Endothelial cell of umbilical vein (primary cell): Measurements from ENCODE around the gene NCEH1. TPM values are rescaled to one million over a fixed set of nuclear protein-coding genes. Genes with fewer than 3 reads are reported as not detected.

Experiments used
- BruUV-seq: library from RNA; stranded (reverse); fragments of 400-500 nt; replicated peaks from 2 replicates; lab custom pipeline; 2021; lab: Mats Ljungman, UMichigan
- CTCF ChIA-PET: fragments of 300-600, 350-600 bp; sonication (Branson Sonifier 250); formaldehyde crosslinking; loops from one replicate; lab custom pipeline; 2021; ENCODE audit warnings: antibody characterized with exemption, inconsistent platforms; lab: Charles Lee
- POLR2A ChIA-PET: fragments of 300-600, 350-600 bp; sonication (Branson Sonifier 250); formaldehyde crosslinking; loops from one replicate; lab custom pipeline; 2021; ENCODE audit warnings: antibody characterized with exemption, inconsistent platforms; lab: Charles Lee
- DNase-seq: peaks from one replicate; pipeline ENCODE4 v3.0.0-alpha.2; 2011; ENCODE audit warnings: low read depth, low spot score
- FAIRE-seq: peaks from 2 replicates; lab custom pipeline; 2011; peaks lifted over from hg19 to GRCh38; lab: Jason Lieb, UNC
- H2AFZ ChIP-seq: 2 replicates; pipeline ENCODE4 v1.6.0; 2012; ENCODE audit warnings: low read depth, low read length, control low read depth, inconsistent platforms
- H3K27ac ChIP-seq: 2 replicates; pipeline ENCODE4 v1.5.1; 2011; ENCODE audit warnings: low read depth, mild to moderate bottlenecking, control low read depth, low read length, moderate library complexity; ENCODE audit not compliant: insufficient read depth
- H3K27me3 ChIP-seq, 2 experiments: 2 replicates each; pipeline versions ENCODE4 v1.6.0 to v1.6.1; 2011; ENCODE audit warnings: low read length in 2 of 2, mixed read lengths in 1 of 2; ENCODE audit not compliant: control insufficient read depth in 2 of 2, insufficient read depth in 2 of 2
- H3K36me3 ChIP-seq, 2 experiments: 2 replicates in 1 of 2; 3 replicates in 1 of 2; pipeline ENCODE4 v1.5.1; 2011; ENCODE audit warnings: low read length in 2 of 2, mild to moderate bottlenecking in 1 of 2, moderate library complexity in 1 of 2; ENCODE audit not compliant: control insufficient read depth in 2 of 2, insufficient read depth in 2 of 2; ENCODE audit errors: extremely low read depth in 1 of 2
- H3K4me1 ChIP-seq: 3 replicates; pipeline ENCODE4 v1.5.1; 2011; ENCODE audit warnings: mild to moderate bottlenecking, low read length; ENCODE audit not compliant: control insufficient read depth, insufficient read depth; ENCODE audit errors: extremely low read depth
- H3K4me2 ChIP-seq: 2 replicates; pipeline ENCODE4 v1.6.1; 2011; ENCODE audit warnings: low read length, control low read depth, mixed read lengths; ENCODE audit not compliant: insufficient read depth
- H3K4me3 ChIP-seq, 3 experiments: fragments of 200-600 bp in 1 of 3; sonication (generic), shearing (Covaris generic) in 1 of 3; replicated peaks in 1 of 3; 2 replicates each; pipeline ENCODE4 v1.5.1; 2011 to 2016; ENCODE audit warnings: control low read depth in 3 of 3, low read length in 3 of 3, mild to moderate bottlenecking in 2 of 3, inconsistent platforms in 1 of 3, low read depth in 1 of 3, moderate library complexity in 1 of 3; ENCODE audit not compliant: insufficient read depth in 1 of 3
- H3K79me2 ChIP-seq: 2 replicates; pipeline ENCODE4 v1.6.0; 2012; ENCODE audit warnings: low read length, inconsistent platforms; ENCODE audit not compliant: control insufficient read depth, insufficient read depth
- H3K9ac ChIP-seq: replicated peaks from 2 replicates; pipeline ENCODE3; 2011; ENCODE audit warnings: low read length, control low read depth; ENCODE audit not compliant: insufficient read depth; ENCODE audit errors: extremely low read depth
- H3K9me1 ChIP-seq: replicated peaks from 3 replicates; pipeline ENCODE4 v1.6.0; 2011; ENCODE audit warnings: mild to moderate bottlenecking, low read length; ENCODE audit not compliant: control insufficient read depth, insufficient read depth; ENCODE audit errors: extremely low read depth
- H3K9me3 ChIP-seq: replicated peaks from 2 replicates; pipeline ENCODE4 v1.5.1; 2012; ENCODE audit warnings: low read length, inconsistent platforms; ENCODE audit not compliant: control insufficient read depth, insufficient read depth
- H4K20me1 ChIP-seq: replicated peaks from 2 replicates; pipeline ENCODE3; 2011; ENCODE audit warnings: mild to moderate bottlenecking, low read length; ENCODE audit not compliant: control insufficient read depth, insufficient read depth; ENCODE audit errors: extremely low read depth
- CTCF ChIP-seq, 2 donors: IDR thresholded peaks; 1 replicate in 1 of 2; 2 replicates in 1 of 2; pipeline ENCODE4 v1.5.1; 2011; ENCODE audit warnings: low read length in 2 of 2, mild to moderate bottlenecking in 2 of 2, moderate library complexity in 2 of 2, control low read depth in 1 of 2, inconsistent platforms in 1 of 2, low read depth in 1 of 2; ENCODE audit not compliant: insufficient read depth in 1 of 2; ENCODE audit errors: extremely low read depth in 1 of 2
- EZH2 ChIP-seq: IDR thresholded peaks from 2 replicates; pipeline ENCODE4 v1.6.1; 2012; ENCODE audit warnings: borderline replicate concordance, low read depth, mild to moderate bottlenecking, moderate library complexity, low read length, inconsistent platforms; ENCODE audit not compliant: severe bottlenecking
- FOS ChIP-seq: IDR thresholded peaks from 2 replicates; pipeline ENCODE4 v1.6.1; 2011; ENCODE audit warnings: mild to moderate bottlenecking, low read length, moderate library complexity, borderline replicate concordance; ENCODE audit not compliant: insufficient read depth
- GATA2 ChIP-seq: IDR thresholded peaks from 2 replicates; pipeline ENCODE4 v1.7.0; 2011; ENCODE audit warnings: low read depth, mild to moderate bottlenecking, moderate library complexity, mixed read lengths, low read length; ENCODE audit not compliant: insufficient read length, insufficient read depth
- JUN ChIP-seq: IDR thresholded peaks from 2 replicates; pipeline ENCODE4 v1.6.1; 2011; ENCODE audit warnings: borderline replicate concordance, low read depth; ENCODE audit not compliant: insufficient read length, insufficient read depth
- MAX ChIP-seq: IDR thresholded peaks from 2 replicates; pipeline ENCODE4 v1.6.1; 2011; ENCODE audit not compliant: insufficient read depth, insufficient read length
- MYC ChIP-seq: IDR thresholded peaks from one replicate; pipeline ENCODE4 v1.6.1; 2011; ENCODE audit warnings: mild to moderate bottlenecking, low read depth, low read length
- POLR2A ChIP-seq: IDR thresholded peaks from 2 replicates; pipeline ENCODE4 v1.6.1; 2012; ENCODE audit warnings: low read depth, mild to moderate bottlenecking, control low read depth, low read length
- POLR2AphosphoS5 ChIP-seq: IDR thresholded peaks from 2 replicates; pipeline ENCODE4 v1.6.1; 2012; ENCODE audit warnings: low read depth, mild to moderate bottlenecking, control low read depth, low read length, moderate library complexity; ENCODE audit not compliant: insufficient read depth
- dilution Hi-C: fragments of 300-500 bp; cut with MboI; formaldehyde crosslinking; loops from one replicate; pipeline ENCODE4 v1.15.0; 2019; ENCODE audit warnings: low sequenced_read_pairs; ENCODE audit not compliant: extremely low pct_ligation_motif_present
- intact Hi-C: fragments of 100-400 bp; cut with micrococcal nuclease; formaldehyde crosslinking; loops from one replicate; pipeline ENCODE4 v1.10.0; 2022
- polyA plus RNA-seq, 4 experiments: library from polyadenylated mRNA; depleted of rRNA in 3 of 4; stranded (reverse) in 3 of 4; unstranded in 1 of 4; fragments of >200 nt; gene quantifications; 2 replicates each; pipeline versions ENCODE4 v1.2.1 to v1.2.3, GENCODE V29; 2011 to 2012; ENCODE audit warnings: missing spikeins in 1 of 4
- total RNA-seq: library from RNA; stranded (reverse); gene quantifications from 2 replicates; pipeline ENCODE4 v1.2.3, GENCODE V29; 2021

The NCEH1 gene
- total and polyA plus RNA-seq, 2 donors (not counting 3 experiments of a cell fraction or from before 2014, with no cell fraction given): 10.0 to 20.3 TPM

- no peaks in the 10 kb centered on the region for H3K4me1 ChIP-seq
- no peak overlapping the region for H3K9ac ChIP-seq
- no peaks in the 10 kb centered on the region for H3K79me2 ChIP-seq
- H2AFZ ChIP-seq: no peak overlapping the region
- no TSS peak for BruUV-seq
- no peaks in the 10 kb centered on the region for H3K9me3 ChIP-seq
- CTCF ChIA-PET: interaction anchor here (1.4 to 3.3 kb wide), 3 partner anchors 9 to 18 kb away, joined by 4 to 25 read pairs (median 9); no protein-coding TSS in a partner anchor
- DNase-seq (no peak), FAIRE-seq (no peak)
- H3K27me3 ChIP-seq: no peaks in the 10 kb centered on the region
- H3K36me3 ChIP-seq: no peaks in the 10 kb centered on the region
- POLR2A ChIA-PET: no interaction called here
- H3K4me3 ChIP-seq: no peak overlapping the region
- dilution Hi-C loops: no loop called here
- TF ChIP-seq MAX: no peak
- TF ChIP-seq MYC: no peak
- TF ChIP-seq JUN: no peak
- no peak for TF ChIP-seq FOS
- no peak for TF ChIP-seq POLR2AphosphoS5
- TF ChIP-seq GATA2: no peak
- TF ChIP-seq EZH2: no peak
- TF ChIP-seq CTCF (IDR thresholded peaks at IDR 0.05; ENCODE audit: extremely low read depth in 1 of 2, insufficient read depth in 1 of 2, low read depth in 1 of 2, low read length in 2 of 2): no peak
- TF ChIP-seq POLR2A: no peak
- H3K4me2 ChIP-seq: no peak overlapping the region
- no peak overlapping the region for H3K27ac ChIP-seq
- no peaks in the 10 kb centered on the region for H4K20me1 ChIP-seq
- intact Hi-C loops: no loop called here
- no peaks in the 10 kb centered on the region for H3K9me1 ChIP-seq
Observed at GRCh38 chr3:172613845-172614244, 97.0 kb downstream of the NCEH1 start.
